GM12878 (cell line): ENCODE results near the gene MORF4L2. TPM values are rescaled to one million over a fixed set of nuclear protein-coding genes. Genes with fewer than 3 reads are reported as not detected.
A peak's percentile ranks its signal among the peaks of the same experiment; 100 is the strongest.

Experiments
- BCL3 ChIP-seq: IDR thresholded peaks from 2 replicates; pipeline ENCODE4 v1.6.1; 2011; ENCODE audit warnings: borderline replicate concordance, low read depth, mild to moderate bottlenecking, moderate library complexity, low read length; ENCODE audit not compliant: insufficient read depth, poor library complexity, severe bottlenecking
- BCLAF1 ChIP-seq: fragments of 450-650 bp; IDR thresholded peaks from 2 replicates; pipeline ENCODE4 v1.6.1; 2017; ENCODE audit warnings: antibody characterized with exemption, mild to moderate bottlenecking, moderate library complexity
- BRCA1 ChIP-seq: IDR thresholded peaks from 2 replicates; pipeline ENCODE4 v1.6.1; 2011; ENCODE audit warnings: low read depth, low read length, improper control_type of control experiment
- CHD4 ChIP-seq: fragments of 200-600 bp; sonication (generic); IDR thresholded peaks from 2 replicates; pipeline ENCODE4 v1.6.1; 2016; ENCODE audit warnings: mild to moderate bottlenecking
- CREM ChIP-seq: IDR thresholded peaks from 2 replicates; pipeline ENCODE4 v1.6.1; 2014; ENCODE audit warnings: antibody characterized with exemption, low read depth
- EP300 ChIP-seq, 2 experiments: fragments of 150-350 bp in 1 of 2; IDR thresholded peaks; 2 replicates each; pipeline ENCODE4 v1.6.1; 2011 to 2012; ENCODE audit warnings: low read depth in 2 of 2, low read length in 2 of 2, borderline replicate concordance in 1 of 2, improper control_type of control experiment in 1 of 2, inconsistent platforms in 1 of 2; ENCODE audit not compliant: control insufficient read depth in 1 of 2
- FOS ChIP-seq: IDR thresholded peaks from 3 replicates; pipeline ENCODE4 v1.6.1; 2011; ENCODE audit warnings: borderline replicate concordance; ENCODE audit not compliant: insufficient read length; ENCODE audit errors: extremely low read depth
- JUNB ChIP-seq: IDR thresholded peaks from 2 replicates; pipeline ENCODE4 v1.6.1; 2016; ENCODE audit warnings: antibody characterized with exemption, mild to moderate bottlenecking
- MYB ChIP-seq: fragments of 150-350 bp; IDR thresholded peaks from 2 replicates; pipeline ENCODE4 v1.6.1; 2014; ENCODE audit warnings: mild to moderate bottlenecking, low read depth, low read length, borderline replicate concordance
- NFIC ChIP-seq: IDR thresholded peaks from 2 replicates; pipeline ENCODE4 v1.6.1; 2012; ENCODE audit warnings: low read depth, mild to moderate bottlenecking, inconsistent platforms, low read length, moderate library complexity
- PAX5 ChIP-seq: IDR thresholded peaks from 2 replicates; pipeline ENCODE4 v1.6.1; 2011; ENCODE audit warnings: low read depth, low read length, borderline replicate concordance
- PKNOX1 ChIP-seq: fragments of 450-650 bp; IDR thresholded peaks from 2 replicates; pipeline ENCODE4 v1.6.1; 2016; ENCODE audit warnings: mild to moderate bottlenecking
- PML ChIP-seq: IDR thresholded peaks from 2 replicates; pipeline ENCODE4 v1.6.1; 2012; ENCODE audit warnings: low read length, inconsistent platforms
- POLR2AphosphoS5 ChIP-seq: IDR thresholded peaks from 2 replicates; pipeline ENCODE4 v1.6.1; 2011; ENCODE audit warnings: mild to moderate bottlenecking, low read length, inconsistent platforms
- RAD51 ChIP-seq: fragments of 450-650 bp; IDR thresholded peaks from 2 replicates; pipeline ENCODE4 v1.6.1; 2016; ENCODE audit warnings: moderate library complexity, mild to moderate bottlenecking, inconsistent platforms
- RBBP5 ChIP-seq: fragments of 200-600 bp; sonication (generic); conservative IDR thresholded peaks from 2 replicates; pipeline ENCODE4 v1.6.1; 2016
- RELA ChIP-seq: fragments of 450-650 bp; IDR thresholded peaks from 2 replicates; pipeline ENCODE4 v1.8.0; 2014; ENCODE audit warnings: borderline replicate concordance; ENCODE audit not compliant: partially characterized antibody
- STAT3 ChIP-seq: IDR thresholded peaks from 2 replicates; pipeline ENCODE4 v1.6.1; 2011; ENCODE audit warnings: low read depth, low read length, improper control_type of control experiment
- TCF7 ChIP-seq: IDR thresholded peaks from 2 replicates; pipeline ENCODE4 v1.6.1; 2014; ENCODE audit warnings: antibody characterized with exemption, borderline replicate concordance
- ZNF207 ChIP-seq: fragments of 450-650 bp; IDR thresholded peaks from 2 replicates; pipeline ENCODE4 v1.6.1; 2014; ENCODE audit warnings: antibody characterized with exemption, mild to moderate bottlenecking, borderline replicate concordance
- ZNF24 ChIP-seq: fragments of 450-650 bp; IDR thresholded peaks from 2 replicates; pipeline ENCODE4 v1.6.1; 2017; ENCODE audit warnings: antibody characterized with exemption, mild to moderate bottlenecking
- polyA plus RNA-seq, 11 experiments: library from polyadenylated mRNA; depleted of rRNA in 4 of 11; unstranded in 6 of 11; stranded (reverse) in 5 of 11; fragments of >200 nt; fragmentation: Nextera tagmentation in 4 of 11; fragmentation: Illumina TruSeq in 1 of 11; extraction: Ambion mirVana in 4 of 11; extraction: Trizol in 1 of 11; gene quantifications; 1 replicate in 1 of 11; 2 replicates in 10 of 11; pipeline versions ENCODE4 v1.2.1 to v1.2.3, GENCODE V29; 2011 to 2016; ENCODE audit warnings: inconsistent platforms in 2 of 11, missing spikeins in 2 of 11, low read depth in 1 of 11
- total RNA-seq, 4 experiments: library from RNA; depleted of rRNA in 3 of 4; stranded (reverse); fragments of >200 nt in 3 of 4; fragmentation: Illumina TruSeq in 1 of 4; extraction: Trizol in 1 of 4; gene quantifications; 2 replicates each; pipeline versions ENCODE4 v1.2.1 to v1.2.3, GENCODE V29; 2013 to 2021
- TF ChIP-seq, protein P1 (sequence below): fragments of 450-650 bp; formaldehyde crosslinking; IDR thresholded peaks from 2 replicates; pipeline ENCODE4 v1.4.0; 2022; ENCODE audit warnings: mild to moderate bottlenecking, moderate library complexity

MORF4L2 gene
- total and polyA plus RNA-seq, 10 of the 15 experiments (the other 5 are each of a cell fraction or from before 2014, with no cell fraction given) = 118 to 311 (median 199) TPM

- peak; percentile 63; the same call in 1 of the 2 replicates for TF ChIP-seq PKNOX1
- TF ChIP-seq STAT3 = no peak
- TF ChIP-seq EP300 (IDR thresholded peaks at IDR 0.05; ENCODE audit: borderline replicate concordance in 1 of 2, control insufficient read depth in 1 of 2, low read depth in 2 of 2, low read length in 2 of 2) = no peak
- TF ChIP-seq RELA = no peak
- TF ChIP-seq BCL3 = no peak
- peak; percentile 26; the same call in 1 of the 2 replicates for TF ChIP-seq CREM
- no peak for TF ChIP-seq PAX5
- TF ChIP-seq BRCA1 = no peak
- TF ChIP-seq PML = no peak
- no peak for TF ChIP-seq NFIC
- no peak for TF ChIP-seq CHD4
- TF ChIP-seq RBBP5 = no peak
- no peak for TF ChIP-seq POLR2AphosphoS5
- no peak for TF ChIP-seq JUNB
- TF ChIP-seq ZNF207 = no peak
- TF ChIP-seq MYB = no peak
- TF ChIP-seq ZNF24 = no peak
- no peak for TF ChIP-seq TCF7
- no peak for TF ChIP-seq BCLAF1
- TF ChIP-seq, protein P1, sequence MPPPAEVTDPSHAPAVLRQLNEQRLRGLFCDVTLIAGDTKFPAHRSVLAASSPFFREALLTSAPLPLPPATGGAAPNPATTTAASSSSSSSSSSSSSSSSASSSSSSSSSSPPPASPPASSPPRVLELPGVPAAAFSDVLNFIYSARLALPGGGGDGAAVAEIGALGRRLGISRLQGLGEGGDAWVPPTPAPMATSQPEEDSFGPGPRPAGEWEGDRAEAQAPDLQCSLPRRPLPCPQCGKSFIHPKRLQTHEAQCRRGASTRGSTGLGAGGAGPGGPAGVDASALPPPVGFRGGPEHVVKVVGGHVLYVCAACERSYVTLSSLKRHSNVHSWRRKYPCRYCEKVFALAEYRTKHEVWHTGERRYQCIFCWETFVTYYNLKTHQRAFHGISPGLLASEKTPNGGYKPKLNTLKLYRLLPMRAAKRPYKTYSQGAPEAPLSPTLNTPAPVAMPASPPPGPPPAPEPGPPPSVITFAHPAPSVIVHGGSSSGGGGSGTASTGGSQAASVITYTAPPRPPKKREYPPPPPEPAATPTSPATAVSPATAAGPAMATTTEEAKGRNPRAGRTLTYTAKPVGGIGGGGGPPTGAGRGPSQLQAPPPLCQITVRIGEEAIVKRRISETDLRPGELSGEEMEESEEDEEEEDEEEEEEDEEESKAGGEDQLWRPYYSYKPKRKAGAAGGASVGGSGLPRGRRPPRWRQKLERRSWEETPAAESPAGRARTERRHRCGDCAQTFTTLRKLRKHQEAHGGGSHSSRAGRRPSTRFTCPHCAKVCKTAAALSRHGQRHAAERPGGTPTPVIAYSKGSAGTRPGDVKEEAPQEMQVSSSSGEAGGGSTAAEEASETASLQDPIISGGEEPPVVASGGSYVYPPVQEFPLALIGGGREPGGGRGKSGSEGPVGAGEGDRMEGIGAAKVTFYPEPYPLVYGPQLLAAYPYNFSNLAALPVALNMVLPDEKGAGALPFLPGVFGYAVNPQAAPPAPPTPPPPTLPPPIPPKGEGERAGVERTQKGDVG = no peak
- no peak for TF ChIP-seq FOS
- peak; percentile 94 for TF ChIP-seq RAD51
These were observed 57.8 kb downstream of the MORF4L2 start, which contains the start of gene TCEAL1 (continued) for GRCh38 chrX:103628386-103629317.
